Neutrophil (primary cell): Measurements from ENCODE around the gene CCPG1.

Experiments
- H3K27ac ChIP-seq: fragments of 200-600 bp; sonication (generic); 2 replicates; pipeline ENCODE4 v1.5.1; 2016; ENCODE audit warnings: mild to moderate bottlenecking, moderate library complexity
- H3K27me3 ChIP-seq: fragments of 200-600 bp; sonication (generic); 2 replicates; pipeline ENCODE4 v1.6.0; 2016; ENCODE audit warnings: mild to moderate bottlenecking
- H3K36me3 ChIP-seq: fragments of 200-600 bp; sonication (generic); 2 replicates; pipeline ENCODE4 v1.5.1; 2017
- H3K4me1 ChIP-seq, 2 experiments: fragments of 200-600 bp in 1 of 2; sonication (generic) in 1 of 2; 1 replicate in 1 of 2; 2 replicates in 1 of 2; pipeline versions ENCODE4 v1.5.1 to v1.6.1; 2013 to 2016; ENCODE audit warnings: low read depth in 1 of 2, low read length in 1 of 2, mild to moderate bottlenecking in 1 of 2, moderate library complexity in 1 of 2; ENCODE audit not compliant: control insufficient read depth in 1 of 2, insufficient read depth in 1 of 2
- H3K4me3 ChIP-seq, 2 experiments: fragments of 200-600 bp in 1 of 2; sonication (generic) in 1 of 2; 1 replicate in 1 of 2; 2 replicates in 1 of 2; pipeline ENCODE4 v1.5.1; 2013 to 2016; ENCODE audit warnings: low read depth in 1 of 2, low read length in 1 of 2, mild to moderate bottlenecking in 1 of 2, moderate library complexity in 1 of 2
- H3K9me3 ChIP-seq: fragments of 200-600 bp; sonication (generic); 2 replicates; pipeline ENCODE4 v1.5.1; 2016
- CTCF ChIP-seq: fragments of 200-600 bp; sonication (generic); IDR thresholded peaks from 2 replicates; pipeline ENCODE4 v1.5.1; 2016; ENCODE audit warnings: antibody characterized with exemption

CCPG1 gene

GRCh38 chr15:55389264-55389607 is 18.9 kb downstream of the CCPG1 start:
- Histone ChIP-seq H3K27me3 (no peaks in the 10 kb centered on the region), H3K27ac (peak overlapping the region; percentile 56), H3K4me1 (peaks cover 34 to 40% of the 10 kb centered on the region in 2 experiments), H3K4me3 (no peak overlapping the region), H3K9me3 (no peaks in the 10 kb centered on the region), H3K36me3 (peaks cover 56% of the 10 kb centered on the region)
- no peak for TF ChIP-seq CTCF

- peaks cover 13 to 18% of the 10 kb centered on the region in 2 experiments for H3K4me1 ChIP-seq
- no peak overlapping the region for H3K4me3 ChIP-seq
- no peaks in the 10 kb centered on the region for H3K27me3 ChIP-seq
- H3K9me3 ChIP-seq: no peaks in the 10 kb centered on the region
- H3K36me3 ChIP-seq: peaks cover 78% of the 10 kb centered on the region
- TF ChIP-seq CTCF: no peak
- peak overlapping the region; percentile 53 for H3K27ac ChIP-seq
Observed at GRCh38 chr15:55387027-55387426, 21.1 kb downstream of the CCPG1 start.

GRCh38 chr15:55383687-55384086 is 24.5 kb downstream of the CCPG1 start:
- Histone ChIP-seq H3K9me3 (no peaks in the 10 kb centered on the region), H3K27me3 (no peaks in the 10 kb centered on the region), H3K4me1 (no peaks in the 10 kb centered on the region), H3K36me3 (peaks cover 99% of the 10 kb centered on the region), H3K4me3 (no peak overlapping the region), H3K27ac (peak overlapping the region; percentile 64)
- no peak for TF ChIP-seq CTCF

GRCh38 chr15:55381595-55381994 is 26.6 kb downstream of the CCPG1 start:
- no peaks in the 10 kb centered on the region for H3K4me1 ChIP-seq
- peak overlapping the region; percentile 60 for H3K27ac ChIP-seq
- H3K36me3 ChIP-seq: peaks cover 100% of the 10 kb centered on the region
- no peak overlapping the region for H3K4me3 ChIP-seq
- H3K27me3 ChIP-seq: no peaks in the 10 kb centered on the region
- no peaks in the 10 kb centered on the region for H3K9me3 ChIP-seq
- no peak for TF ChIP-seq CTCF

GRCh38 chr15:55379095-55379494 is 29.1 kb downstream of the CCPG1 start:
- Histone ChIP-seq H3K27me3 (no peaks in the 10 kb centered on the region), H3K9me3 (no peaks in the 10 kb centered on the region), H3K4me3 (no peak overlapping the region), H3K4me1 (no peaks in the 10 kb centered on the region), H3K36me3 (peaks cover 100% of the 10 kb centered on the region), H3K27ac (no peak overlapping the region)
- TF ChIP-seq CTCF: no peak
